Hepatocyte (in vitro differentiated cells): ENCODE results near the gene HNRNPA2B1.

Experiments
- CTCF ChIP-seq: fragments of 200-600 bp; sonication (generic); IDR thresholded peaks from 2 replicates; pipeline ENCODE4 v1.5.1; 2016; ENCODE audit warnings: antibody characterized with exemption, mild to moderate bottlenecking; ENCODE audit not compliant: poor library complexity
- EZH2 ChIP-seq: fragments of 200-600 bp; sonication (generic); IDR thresholded peaks from 2 replicates; pipeline ENCODE4 v1.6.1; 2016; ENCODE audit warnings: antibody characterized with exemption, mild to moderate bottlenecking, borderline replicate concordance
- EZH2phosphoT487 ChIP-seq: fragments of 200-600 bp; sonication (generic); IDR thresholded peaks from one replicate; pipeline ENCODE4 v1.6.1; 2018; ENCODE audit warnings: antibody characterized with exemption, mild to moderate bottlenecking, low read depth, moderate library complexity; ENCODE audit not compliant: unreplicated experiment, severe bottlenecking

GRCh38 chr7:26192485-26193087, 8.0 kb downstream of the HNRNPA2B1 start:
- TF ChIP-seq CTCF (no peak), EZH2 (no peak), EZH2phosphoT487 (no peak)
